Lung (tissue), 12 donors: Measurements from ENCODE around the gene ADSL. TPM values are rescaled to one million over a fixed set of nuclear protein-coding genes. Genes with fewer than 3 reads are reported as not detected.

Source experiments
- ATAC-seq: fragments of 200-7000 bp; cut with Tn5 transposase; one replicate; pipeline ENCODE4 v1.9.1; 2020; ENCODE audit warnings: moderate number of reproducible peaks; ENCODE audit not compliant: insufficient read depth, low FRiP score
- DNase-seq, 3 donors: peaks; one replicate each; pipeline ENCODE4 v3.0.0-alpha.2; 2013 to 2017
- H3K27ac ChIP-seq, 2 donors: one replicate each; pipeline ENCODE4 v1.5.1; 2013; ENCODE audit warnings: mild to moderate bottlenecking in 2 of 2, moderate library complexity in 2 of 2, control low read depth in 1 of 2, inconsistent platforms in 1 of 2, low read depth in 1 of 2, low read length in 1 of 2
- H3K27me3 ChIP-seq, 3 donors: one replicate each; pipeline ENCODE4 v1.5.1; 2013; ENCODE audit warnings: low read length in 2 of 3; ENCODE audit not compliant: control insufficient read depth in 3 of 3, insufficient read depth in 3 of 3
- H3K36me3 ChIP-seq, 4 donors: one replicate each; pipeline ENCODE4 v1.5.1; 2013; ENCODE audit warnings: low read length in 4 of 4, mild to moderate bottlenecking in 1 of 4, moderate library complexity in 1 of 4; ENCODE audit not compliant: control insufficient read depth in 4 of 4, insufficient read depth in 4 of 4
- H3K4me1 ChIP-seq, 5 donors: one replicate each; pipeline ENCODE4 v1.5.1; 2013; ENCODE audit warnings: low read length in 5 of 5, mild to moderate bottlenecking in 2 of 5, moderate library complexity in 1 of 5; ENCODE audit not compliant: control insufficient read depth in 5 of 5, insufficient read depth in 5 of 5
- H3K4me3 ChIP-seq: one replicate; pipeline ENCODE4 v1.5.1; 2013; ENCODE audit warnings: mild to moderate bottlenecking, control low read depth, moderate library complexity
- H3K9ac ChIP-seq, 2 donors: one replicate each; pipeline ENCODE4 v1.5.1; 2013; ENCODE audit warnings: low read length in 2 of 2, control low read depth in 1 of 2; ENCODE audit not compliant: insufficient read depth in 1 of 2
- H3K9me3 ChIP-seq, 4 donors: one replicate each; pipeline ENCODE4 v1.5.1; 2013; ENCODE audit warnings: low read length in 3 of 4, mild to moderate bottlenecking in 1 of 4, moderate library complexity in 1 of 4; ENCODE audit not compliant: control insufficient read depth in 4 of 4, insufficient read depth in 3 of 4
- CTCF ChIP-seq: IDR thresholded peaks from 2 replicates; pipeline ENCODE4 v1.5.1; 2012; ENCODE audit warnings: mild to moderate bottlenecking; ENCODE audit errors: control extremely low read depth, extremely low read depth
- WGBS, 2 donors: extraction: QIAGEN DNeasy Blood & Tissue Kit; methylation state at CpG; one replicate each; pipeline ENCODE4 v1.1.7; 2013; 5-methylcytosine and 5-hydroxymethylcytosine counted together
- polyA plus RNA-seq, 2 donors: library from polyadenylated mRNA; stranded (reverse); fragments of 200-250 nt; gene quantifications; one replicate each; pipeline ENCODE4 v1.2.1, GENCODE V29; 2013
- total RNA-seq, 2 donors: library from RNA; depleted of rRNA in 1 of 2; stranded (reverse); fragments of >200 nt in 1 of 2; gene quantifications; one replicate each; pipeline ENCODE4 v1.2.1, GENCODE V29; 2014 to 2021
- donor health status: control.
- donor health status: control.
- donor health status: Bipolar disorder and iron deficiency.
- donor health status: healthy.
- donor health status: DM: yes; HTN: yes; CAD: no.

ADSL gene
- total and polyA plus RNA-seq, 4 donors = 35.2 to 62.9 (median 43.0) TPM

- Histone ChIP-seq H3K36me3 (peaks cover 0 to 58% (median 26%) of the 10 kb centered on the region in 4 donors), H3K27ac (no peak overlapping the region)
- 96 to 97% methylated on average over 4 of the region's 4 CpGs for WGBS, 2 donors
Measured at GRCh38 chr22:40428796-40429195, 82.5 kb downstream of the ADSL start.

DNA sequence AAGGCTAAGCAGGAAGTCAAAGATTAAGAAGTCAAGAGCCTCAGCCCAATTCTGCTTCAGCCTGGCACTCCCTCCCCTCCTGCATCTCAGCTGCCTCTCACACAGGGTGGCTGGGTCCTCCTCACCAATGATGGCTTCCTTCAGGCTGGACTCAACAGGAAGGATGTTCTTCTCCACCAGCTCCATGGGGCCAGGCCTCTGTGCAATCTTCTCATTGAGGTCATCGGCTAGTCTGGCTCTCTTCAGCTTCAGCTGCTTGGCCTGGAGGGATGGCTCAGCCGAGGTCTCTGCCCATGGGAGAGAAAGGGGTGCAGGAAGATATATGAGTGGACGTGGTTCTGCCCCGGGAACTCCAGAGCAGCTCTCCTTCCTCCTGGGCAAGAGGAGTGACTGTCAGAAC is 83.2 kb downstream of the ADSL start:
- no peak for DNase-seq
- peaks cover 0 to 53% (median 26%) of the 10 kb centered on the region in 4 donors for H3K36me3 ChIP-seq
- WGBS, 2 donors = 93 to 94% methylated on average over 4 of the region's 4 CpGs

More at GRCh38 chr22:40428796-40429195, 82.5 kb downstream of the ADSL start:
- DNase-seq (no peak), ATAC-seq (no peak)
- peaks cover 0 to 2% (median 0%) of the 10 kb centered on the region in 4 donors for H3K9me3 ChIP-seq
- no peak for TF ChIP-seq CTCF
- H3K4me1 ChIP-seq = peaks cover 0 to 10% (median 3%) of the 10 kb centered on the region in 5 donors
- no peak overlapping the region for H3K9ac ChIP-seq
- no peaks in the 10 kb centered on the region for H3K27me3 ChIP-seq
- H3K4me3 ChIP-seq = no peak overlapping the region

GRCh38 chr22:40430991-40431390 is 84.7 kb downstream of the ADSL start:
- Histone ChIP-seq H3K27me3 (no peaks in the 10 kb centered on the region), H3K9me3 (peaks cover 0 to 2% (median 0%) of the 10 kb centered on the region in 4 donors), H3K36me3 (peaks cover 0 to 39% (median 28%) of the 10 kb centered on the region in 4 donors), H3K27ac (no peak overlapping the region), H3K9ac (no peak overlapping the region), H3K4me1 (peaks cover 0 to 9% (median 4%) of the 10 kb centered on the region in 5 donors), H3K4me3 (no peak overlapping the region)
- WGBS, 2 donors = 77 to 78% methylated on average over 4 of the region's 4 CpGs
- no peak for TF ChIP-seq CTCF
- no peak for ATAC-seq
- peak; percentile 37 to 74 (median 68) for DNase-seq

More for the DNA sequence above, 83.2 kb downstream of the ADSL start:
- Histone ChIP-seq H3K27me3 (no peaks in the 10 kb centered on the region), H3K9ac (no peak overlapping the region), H3K4me3 (no peak overlapping the region), H3K9me3 (peaks cover 0 to 2% (median 0%) of the 10 kb centered on the region in 4 donors), H3K27ac (no peak overlapping the region), H3K4me1 (peaks cover 0 to 10% (median 3%) of the 10 kb centered on the region in 5 donors)
- TF ChIP-seq CTCF = no peak
- no peak for ATAC-seq

- Histone ChIP-seq H3K36me3 (peaks cover 0 to 31% (median 21%) of the 10 kb centered on the region in 4 donors), H3K9ac (no peak overlapping the region), H3K4me1 (peaks cover 0 to 19% (median 5%) of the 10 kb centered on the region in 5 donors), H3K27ac (no peak overlapping the region), H3K27me3 (no peaks in the 10 kb centered on the region), H3K9me3 (peaks cover 0 to 2% (median 0%) of the 10 kb centered on the region in 4 donors), H3K4me3 (no peak overlapping the region)
- no peak for DNase-seq
- 69 to 80% methylated on average over 5 of the region's 5 CpGs for WGBS, 2 donors
- no peak for ATAC-seq
- TF ChIP-seq CTCF = no peak
Measured at GRCh38 chr22:40432157-40432556, 85.9 kb downstream of the ADSL start.
